Brain microvascular endothelial cell (primary cell): ENCODE data around the gene EMC9.

Experiments
- DNase-seq: peaks from one replicate; pipeline ENCODE4 v3.0.0-alpha.2; 2020
- H3K27ac ChIP-seq: fragments of 250-450 bp; sonication (Bioruptor Pico); 2 replicates; pipeline ENCODE4 v1.5.1; 2020; ENCODE audit warnings: mild to moderate bottlenecking, moderate library complexity
- H3K27me3 ChIP-seq: fragments of 250-450 bp; sonication (Bioruptor Pico); replicated peaks from 2 replicates; pipeline ENCODE4 v1.5.1; 2020; ENCODE audit warnings: mild to moderate bottlenecking
- H3K36me3 ChIP-seq: fragments of 250-450 bp; sonication (Bioruptor Pico); replicated peaks from 2 replicates; pipeline ENCODE4 v1.5.1; 2020; ENCODE audit warnings: mild to moderate bottlenecking
- H3K4me3 ChIP-seq: 2 replicates; pipeline ENCODE4 v1.5.1; 2011; ENCODE audit warnings: low read depth, mild to moderate bottlenecking, control low read depth, low read length, moderate library complexity
- CTCF ChIP-seq: IDR thresholded peaks from 2 replicates; pipeline ENCODE4 v1.5.1; 2011; ENCODE audit warnings: low read depth, mild to moderate bottlenecking, moderate library complexity, low read length, control low read depth, inconsistent platforms; ENCODE audit errors: missing control alignments
- in situ Hi-C: cut with HindIII; loops from 2 replicates; pipeline ENCODE4 v1.10.0; 2017; ENCODE audit warnings: low sequenced_read_pairs, low pct_ligation_motif_present

Gene EMC9

GRCh38 chr14:24183014-24183481 is 41.7 kb upstream of the EMC9 start:
- H3K4me3 ChIP-seq = no peak overlapping the region
- peaks cover 80% of the 10 kb centered on the region for H3K36me3 ChIP-seq
- no peaks in the 10 kb centered on the region for H3K27me3 ChIP-seq
- in situ Hi-C loops = no loop called here
- no peak for DNase-seq
- no peak overlapping the region for H3K27ac ChIP-seq
- no peak for TF ChIP-seq CTCF

- H3K27me3 ChIP-seq = no peaks in the 10 kb centered on the region
- no peak overlapping the region for H3K4me3 ChIP-seq
- in situ Hi-C loops = no loop called here
- H3K27ac ChIP-seq = no peak overlapping the region
- TF ChIP-seq CTCF = no peak
- H3K36me3 ChIP-seq = peaks cover 82% of the 10 kb centered on the region
- DNase-seq = no peak
Measured at GRCh38 chr14:24182110-24182882, 40.9 kb upstream of the EMC9 start.

GRCh38 chr14:24181371-24182077 is 40.1 kb upstream of the EMC9 start:
- no peak for TF ChIP-seq CTCF
- Histone ChIP-seq H3K27me3 (no peaks in the 10 kb centered on the region), H3K36me3 (peaks cover 81% of the 10 kb centered on the region), H3K27ac (no peak overlapping the region), H3K4me3 (no peak overlapping the region)
- no peak for DNase-seq
- in situ Hi-C loops = no loop called here

GRCh38 chr14:24179961-24180796 is 38.8 kb upstream of the EMC9 start:
- H3K27ac ChIP-seq = no peak overlapping the region
- DNase-seq = peak; percentile 20
- H3K4me3 ChIP-seq = no peak overlapping the region
- H3K27me3 ChIP-seq = no peaks in the 10 kb centered on the region
- no peak for TF ChIP-seq CTCF
- peaks cover 73% of the 10 kb centered on the region for H3K36me3 ChIP-seq
- in situ Hi-C loops = no loop called here

GRCh38 chr14:24179294-24179960 is 38.0 kb upstream of the EMC9 start:
- no peaks in the 10 kb centered on the region for H3K27me3 ChIP-seq
- no peak overlapping the region for H3K27ac ChIP-seq
- peaks cover 67% of the 10 kb centered on the region for H3K36me3 ChIP-seq
- H3K4me3 ChIP-seq = no peak overlapping the region
- in situ Hi-C loops = no loop called here
- TF ChIP-seq CTCF = no peak
- no peak for DNase-seq
